ENCODE data around the gene LPO.

Gene LPO

DNA sequence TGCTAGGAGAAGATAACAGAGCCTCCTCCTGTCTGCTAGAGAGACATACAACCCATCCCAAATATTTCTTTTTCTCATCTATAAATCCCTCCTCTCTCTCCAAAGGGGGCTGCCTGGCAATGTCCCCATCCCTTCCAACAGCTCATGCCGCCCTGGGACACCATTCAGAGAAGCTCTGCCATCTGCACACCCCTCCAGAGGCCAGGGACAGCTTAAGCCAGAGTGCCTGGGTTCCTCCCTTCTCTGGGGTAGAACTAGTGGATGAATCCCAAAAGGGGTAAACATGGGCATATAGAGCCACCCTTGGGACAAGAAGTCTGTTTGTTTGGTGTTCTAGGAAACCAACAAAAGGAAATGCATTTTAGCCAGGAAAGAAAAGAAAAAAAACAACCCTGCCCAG, 2.6 kb upstream of the LPO start:
- TF ChIP-seq, protein P1, sequence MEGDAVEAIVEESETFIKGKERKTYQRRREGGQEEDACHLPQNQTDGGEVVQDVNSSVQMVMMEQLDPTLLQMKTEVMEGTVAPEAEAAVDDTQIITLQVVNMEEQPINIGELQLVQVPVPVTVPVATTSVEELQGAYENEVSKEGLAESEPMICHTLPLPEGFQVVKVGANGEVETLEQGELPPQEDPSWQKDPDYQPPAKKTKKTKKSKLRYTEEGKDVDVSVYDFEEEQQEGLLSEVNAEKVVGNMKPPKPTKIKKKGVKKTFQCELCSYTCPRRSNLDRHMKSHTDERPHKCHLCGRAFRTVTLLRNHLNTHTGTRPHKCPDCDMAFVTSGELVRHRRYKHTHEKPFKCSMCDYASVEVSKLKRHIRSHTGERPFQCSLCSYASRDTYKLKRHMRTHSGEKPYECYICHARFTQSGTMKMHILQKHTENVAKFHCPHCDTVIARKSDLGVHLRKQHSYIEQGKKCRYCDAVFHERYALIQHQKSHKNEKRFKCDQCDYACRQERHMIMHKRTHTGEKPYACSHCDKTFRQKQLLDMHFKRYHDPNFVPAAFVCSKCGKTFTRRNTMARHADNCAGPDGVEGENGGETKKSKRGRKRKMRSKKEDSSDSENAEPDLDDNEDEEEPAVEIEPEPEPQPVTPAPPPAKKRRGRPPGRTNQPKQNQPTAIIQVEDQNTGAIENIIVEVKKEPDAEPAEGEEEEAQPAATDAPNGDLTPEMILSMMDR (IDR thresholded peaks at IDR 0.05; ENCODE audit: insufficient read depth, low read depth, low read length, missing control alignments): no peak
- DNase-seq (ENCODE audit: low read depth): no peak
- H3K4me3 ChIP-seq (ENCODE audit: low read depth, low read length): no peak overlapping the region

DNA sequence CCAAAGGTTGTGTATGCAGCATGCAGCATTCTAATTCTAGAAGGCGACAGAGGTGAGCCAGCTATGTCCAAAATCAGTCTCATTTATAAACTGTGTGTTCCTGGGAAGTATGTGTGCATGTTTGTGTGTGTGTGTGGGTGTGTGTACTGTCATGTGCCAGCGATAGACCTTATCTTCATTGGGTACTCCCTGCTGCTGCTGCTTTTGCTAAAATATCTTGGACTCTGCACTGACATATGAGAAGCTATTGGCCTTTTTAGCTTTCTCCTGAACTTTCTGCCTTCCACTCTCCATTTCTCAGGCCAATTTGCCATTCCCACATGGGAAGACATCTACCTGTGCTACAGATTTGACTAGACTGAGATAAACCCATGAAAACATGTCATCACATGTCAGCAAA, 2.0 kb upstream of the LPO start:
- no peak for DNase-seq (ENCODE audit: low read depth)
- no peak overlapping the region for H3K4me3 ChIP-seq (ENCODE audit: low read depth, low read length)
- TF ChIP-seq, protein P1 (IDR thresholded peaks at IDR 0.05; ENCODE audit: insufficient read depth, low read depth, low read length, missing control alignments): no peak

DNA sequence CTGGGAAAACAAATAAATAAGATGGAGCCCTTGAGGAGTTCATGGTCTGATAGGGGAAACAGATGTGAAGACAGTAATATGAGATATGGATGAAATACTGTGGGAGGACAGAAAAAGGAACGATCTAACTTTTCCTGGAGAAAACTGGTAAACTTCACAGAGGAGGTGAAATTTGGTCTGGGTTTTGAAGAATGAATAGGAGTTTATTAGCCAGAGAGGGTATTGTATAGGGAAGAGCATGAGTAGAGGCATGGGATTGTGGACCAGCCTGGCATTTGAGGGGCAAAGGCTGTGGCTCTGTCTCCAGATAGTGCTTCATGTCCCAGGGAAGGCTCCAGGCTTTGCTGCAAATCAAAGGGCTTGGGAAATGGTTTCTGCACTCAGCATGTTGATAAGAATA, 1.6 kb downstream of the LPO start:
- TF ChIP-seq, protein P1 (IDR thresholded peaks at IDR 0.05; ENCODE audit: insufficient read depth, low read depth, low read length, missing control alignments): no peak
- no peak for DNase-seq (ENCODE audit: low read depth)
- H3K4me3 ChIP-seq (ENCODE audit: low read depth, low read length): no peak overlapping the region

DNA sequence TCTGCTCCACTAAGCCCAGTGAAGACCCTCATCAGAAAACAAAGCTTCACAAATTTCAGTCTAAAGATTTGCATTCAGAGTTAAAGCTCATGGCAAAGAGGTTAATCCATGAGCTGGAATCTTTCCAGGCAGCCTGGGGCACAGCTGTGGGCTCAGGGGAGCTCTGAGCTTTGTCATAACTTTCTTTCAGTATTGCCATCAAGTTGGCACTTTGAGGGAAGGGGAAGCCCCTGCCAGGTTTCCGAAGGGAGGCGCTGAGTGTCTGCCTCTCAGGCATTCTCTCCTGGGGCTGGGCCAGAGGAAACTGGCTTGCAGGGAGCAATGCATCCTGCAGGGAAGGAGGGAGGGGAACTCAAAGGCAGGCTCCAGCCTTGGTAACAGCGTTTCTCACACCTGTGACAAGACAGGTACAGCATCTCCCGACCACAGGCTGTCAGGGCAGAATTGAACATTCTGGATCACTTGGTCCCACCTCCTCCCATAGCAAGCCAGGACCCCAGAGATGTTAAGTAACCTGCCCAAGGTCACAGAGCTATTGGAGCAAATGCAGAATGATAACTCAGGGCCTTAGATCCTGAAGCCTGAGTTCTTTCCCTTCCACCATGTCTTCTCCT, 3.9 kb downstream of the LPO start:
- peak; percentile 17 for DNase-seq (ENCODE audit: low read depth)
- H3K4me3 ChIP-seq (ENCODE audit: low read depth, low read length): no peak overlapping the region
- TF ChIP-seq, protein P1 (IDR thresholded peaks at IDR 0.05; ENCODE audit: insufficient read depth, low read depth, low read length, missing control alignments): no peak

DNA sequence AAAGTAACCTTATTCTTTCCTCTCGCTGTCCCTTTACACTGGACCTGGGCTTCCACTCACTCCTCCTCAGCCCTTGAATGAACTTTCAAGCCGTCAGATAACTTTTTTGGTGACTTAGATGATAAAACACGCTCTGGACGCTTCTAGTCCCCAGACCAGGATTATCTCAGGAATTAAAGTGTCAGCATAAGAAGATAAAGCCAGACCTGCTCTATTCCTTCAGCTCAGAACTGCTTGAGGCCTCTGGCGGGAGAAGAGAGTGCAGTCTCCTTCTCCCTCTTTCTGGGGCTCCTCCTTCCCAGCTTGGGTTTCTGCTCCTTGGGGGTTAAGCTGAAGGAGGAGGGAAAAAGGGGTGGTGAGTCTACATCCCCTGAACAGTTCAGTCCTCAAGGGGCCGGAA, 6.6 kb downstream of the LPO start:
- no peak overlapping the region for H3K4me3 ChIP-seq (ENCODE audit: low read depth, low read length)
- no peak for DNase-seq (ENCODE audit: low read depth)
- TF ChIP-seq, protein P1 (IDR thresholded peaks at IDR 0.05; ENCODE audit: insufficient read depth, low read depth, low read length, missing control alignments): no peak

DNA sequence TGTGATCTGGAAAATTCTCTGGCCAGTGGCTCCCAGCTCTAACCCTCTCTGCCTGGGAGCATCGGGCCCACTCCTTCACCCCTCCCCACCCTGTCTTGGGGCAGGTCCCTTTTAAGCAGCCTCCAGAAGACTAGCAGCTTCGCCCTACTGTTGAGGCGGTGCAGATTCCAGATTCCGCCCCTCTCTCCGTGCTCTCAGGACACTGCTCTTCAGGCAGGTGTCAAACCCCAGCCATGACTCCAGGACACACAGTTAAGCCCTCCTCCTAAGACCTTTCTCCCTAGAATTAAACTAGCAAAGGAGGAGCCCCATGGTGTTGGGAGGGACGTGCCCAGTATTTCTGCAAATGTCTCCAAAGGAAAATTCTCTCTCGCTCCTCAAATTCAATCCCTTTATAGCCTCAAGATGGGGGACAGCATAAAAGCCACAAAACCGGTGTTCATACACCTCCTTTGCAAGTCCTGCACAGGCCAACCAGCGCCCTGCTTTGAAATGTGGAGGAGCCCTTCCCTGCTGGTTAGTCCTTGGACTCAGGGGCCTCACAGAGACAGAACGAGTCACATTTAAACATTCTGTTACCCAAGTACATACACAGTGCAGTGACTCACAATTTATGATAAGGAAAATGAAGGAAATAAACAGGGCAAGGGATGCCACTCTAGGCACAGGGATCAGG, 7.2 kb downstream of the LPO start:
- no peak for DNase-seq (ENCODE audit: low read depth)
- no peak overlapping the region for H3K4me3 ChIP-seq (ENCODE audit: low read depth, low read length)
- TF ChIP-seq, protein P1 (IDR thresholded peaks at IDR 0.05; ENCODE audit: insufficient read depth, low read depth, low read length, missing control alignments): no peak

Data from GM12865 (cell line).